Neural cell (in vitro differentiated cells): ENCODE results near the gene MIGA1.

Experiments used
- EP300 ChIP-seq: fragments of 450-650 bp; conservative IDR thresholded peaks from 2 replicates; pipeline ENCODE4 v1.6.1; 2014; ENCODE audit warnings: antibody characterized with exemption, mild to moderate bottlenecking, moderate library complexity; ENCODE audit not compliant: poor library complexity, severe bottlenecking
- EZH2 ChIP-seq: fragments of 200-600, 300-800 bp; shearing (Covaris generic), sonication (generic); IDR thresholded peaks from 2 replicates; pipeline ENCODE4 v1.6.1; 2014; ENCODE audit warnings: antibody characterized with exemption, low read length, borderline replicate concordance, mild to moderate bottlenecking; ENCODE audit not compliant: insufficient read depth, poor library complexity, severe bottlenecking
- POLR2AphosphoS5 ChIP-seq: IDR thresholded peaks from 2 replicates; pipeline ENCODE4 v1.6.1; 2012
- RAD21 ChIP-seq: fragments of 450-650 bp; conservative IDR thresholded peaks from 2 replicates; pipeline ENCODE4 v1.6.1; 2014; ENCODE audit warnings: antibody characterized with exemption, mild to moderate bottlenecking, moderate library complexity
- SMC3 ChIP-seq: fragments of 450-650 bp; conservative IDR thresholded peaks from 2 replicates; pipeline ENCODE4 v1.6.1; 2014; ENCODE audit warnings: antibody characterized with exemption, mild to moderate bottlenecking, moderate library complexity; ENCODE audit not compliant: poor library complexity
- TF ChIP-seq, protein P1 (sequence below): fragments of 450-650 bp; IDR thresholded peaks from 2 replicates; pipeline ENCODE4 v1.5.1; 2014; ENCODE audit warnings: antibody characterized with exemption, mild to moderate bottlenecking, moderate library complexity; ENCODE audit not compliant: poor library complexity, severe bottlenecking
- TF ChIP-seq, protein P2 (sequence below): IDR thresholded peaks from 2 replicates; pipeline ENCODE4 v1.6.1; 2012; ENCODE audit warnings: borderline replicate concordance

DNA sequence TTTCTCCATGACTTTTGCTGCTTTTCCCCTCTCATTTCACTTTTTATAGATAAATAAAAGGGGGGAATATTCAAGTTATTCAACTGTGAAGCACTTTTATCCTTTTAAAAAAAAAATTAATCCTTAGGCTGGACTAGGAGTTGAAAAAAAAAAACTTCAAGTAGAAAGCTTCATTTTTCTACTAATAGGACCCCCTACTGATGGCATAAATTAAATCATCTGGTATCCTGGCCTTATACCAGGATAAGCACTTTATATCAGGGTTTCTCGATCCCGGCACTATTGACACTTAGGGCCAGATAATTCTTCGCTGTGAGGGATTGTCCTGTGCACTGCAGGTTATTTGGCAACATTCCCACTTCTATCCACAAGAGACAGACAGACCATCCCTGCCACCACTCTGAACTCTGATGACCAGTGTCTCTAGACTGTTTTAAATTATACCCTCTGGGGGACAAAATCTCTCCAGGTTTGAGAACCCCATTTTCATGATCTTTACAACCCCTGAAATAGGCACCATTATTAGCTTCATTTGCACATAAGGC, 37.4 kb upstream of the MIGA1 start:
- TF ChIP-seq, protein P1, sequence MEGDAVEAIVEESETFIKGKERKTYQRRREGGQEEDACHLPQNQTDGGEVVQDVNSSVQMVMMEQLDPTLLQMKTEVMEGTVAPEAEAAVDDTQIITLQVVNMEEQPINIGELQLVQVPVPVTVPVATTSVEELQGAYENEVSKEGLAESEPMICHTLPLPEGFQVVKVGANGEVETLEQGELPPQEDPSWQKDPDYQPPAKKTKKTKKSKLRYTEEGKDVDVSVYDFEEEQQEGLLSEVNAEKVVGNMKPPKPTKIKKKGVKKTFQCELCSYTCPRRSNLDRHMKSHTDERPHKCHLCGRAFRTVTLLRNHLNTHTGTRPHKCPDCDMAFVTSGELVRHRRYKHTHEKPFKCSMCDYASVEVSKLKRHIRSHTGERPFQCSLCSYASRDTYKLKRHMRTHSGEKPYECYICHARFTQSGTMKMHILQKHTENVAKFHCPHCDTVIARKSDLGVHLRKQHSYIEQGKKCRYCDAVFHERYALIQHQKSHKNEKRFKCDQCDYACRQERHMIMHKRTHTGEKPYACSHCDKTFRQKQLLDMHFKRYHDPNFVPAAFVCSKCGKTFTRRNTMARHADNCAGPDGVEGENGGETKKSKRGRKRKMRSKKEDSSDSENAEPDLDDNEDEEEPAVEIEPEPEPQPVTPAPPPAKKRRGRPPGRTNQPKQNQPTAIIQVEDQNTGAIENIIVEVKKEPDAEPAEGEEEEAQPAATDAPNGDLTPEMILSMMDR: no peak
- no peak for TF ChIP-seq EZH2
- TF ChIP-seq POLR2AphosphoS5: no peak
- no peak for TF ChIP-seq SMC3
- no peak for TF ChIP-seq RAD21
- no peak for TF ChIP-seq EP300
- TF ChIP-seq, protein P2, sequence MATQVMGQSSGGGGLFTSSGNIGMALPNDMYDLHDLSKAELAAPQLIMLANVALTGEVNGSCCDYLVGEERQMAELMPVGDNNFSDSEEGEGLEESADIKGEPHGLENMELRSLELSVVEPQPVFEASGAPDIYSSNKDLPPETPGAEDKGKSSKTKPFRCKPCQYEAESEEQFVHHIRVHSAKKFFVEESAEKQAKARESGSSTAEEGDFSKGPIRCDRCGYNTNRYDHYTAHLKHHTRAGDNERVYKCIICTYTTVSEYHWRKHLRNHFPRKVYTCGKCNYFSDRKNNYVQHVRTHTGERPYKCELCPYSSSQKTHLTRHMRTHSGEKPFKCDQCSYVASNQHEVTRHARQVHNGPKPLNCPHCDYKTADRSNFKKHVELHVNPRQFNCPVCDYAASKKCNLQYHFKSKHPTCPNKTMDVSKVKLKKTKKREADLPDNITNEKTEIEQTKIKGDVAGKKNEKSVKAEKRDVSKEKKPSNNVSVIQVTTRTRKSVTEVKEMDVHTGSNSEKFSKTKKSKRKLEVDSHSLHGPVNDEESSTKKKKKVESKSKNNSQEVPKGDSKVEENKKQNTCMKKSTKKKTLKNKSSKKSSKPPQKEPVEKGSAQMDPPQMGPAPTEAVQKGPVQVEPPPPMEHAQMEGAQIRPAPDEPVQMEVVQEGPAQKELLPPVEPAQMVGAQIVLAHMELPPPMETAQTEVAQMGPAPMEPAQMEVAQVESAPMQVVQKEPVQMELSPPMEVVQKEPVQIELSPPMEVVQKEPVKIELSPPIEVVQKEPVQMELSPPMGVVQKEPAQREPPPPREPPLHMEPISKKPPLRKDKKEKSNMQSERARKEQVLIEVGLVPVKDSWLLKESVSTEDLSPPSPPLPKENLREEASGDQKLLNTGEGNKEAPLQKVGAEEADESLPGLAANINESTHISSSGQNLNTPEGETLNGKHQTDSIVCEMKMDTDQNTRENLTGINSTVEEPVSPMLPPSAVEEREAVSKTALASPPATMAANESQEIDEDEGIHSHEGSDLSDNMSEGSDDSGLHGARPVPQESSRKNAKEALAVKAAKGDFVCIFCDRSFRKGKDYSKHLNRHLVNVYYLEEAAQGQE: no peak
